Epithelial cell of proximal tubule (primary cell): ENCODE measurements around the gene UBC. TPM values are rescaled to one million over a fixed set of nuclear protein-coding genes. Genes with fewer than 3 reads are reported as not detected.
"Not testable (repeated sequence)": the region's sequence is repeated elsewhere in the genome, so short reads cannot be mapped to it uniquely, and the experiment has no call there.

ENCODE experiments used
- DNase-seq: peaks from one replicate; pipeline ENCODE4 v3.0.0-alpha.2; 2011; ENCODE audit warnings: low read depth
- H3K4me3 ChIP-seq: 2 replicates; pipeline ENCODE4 v1.5.1; 2011; ENCODE audit warnings: low read depth, mild to moderate bottlenecking, low read length
- CTCF ChIP-seq: conservative IDR thresholded peaks from 2 replicates; pipeline ENCODE4 v1.5.1; 2012; ENCODE audit warnings: low read depth, mild to moderate bottlenecking, low read length
- total RNA-seq: library from RNA; depleted of rRNA; stranded (reverse); fragments of >200 nt; gene quantifications from 2 replicates; pipeline ENCODE4 v1.2.3, GENCODE V29; 2015

Gene UBC
- total RNA-seq, 1 donor from 2014 or later = 827 TPM

- no peak for TF ChIP-seq CTCF
- DNase-seq = no peak
- H3K4me3 ChIP-seq = peak overlapping the region; percentile 40
Measured at GRCh38 chr12:124917841-124918621, 3.6 kb upstream of the UBC start.

- peak overlapping the region; percentile 40 for H3K4me3 ChIP-seq
- TF ChIP-seq CTCF = no peak
- peak; percentile 99 for DNase-seq
Measured at GRCh38 chr12:124917135-124917840, 2.8 kb upstream of the UBC start.

- H3K4me3 ChIP-seq = peak overlapping the region; percentile 89
- DNase-seq = peak; percentile 85
- TF ChIP-seq CTCF = no peak
Measured at GRCh38 chr12:124916374-124917134, 2.1 kb upstream of the UBC start.

- peak overlapping the region; percentile 89 for H3K4me3 ChIP-seq
- TF ChIP-seq CTCF = no peak
- DNase-seq = no peak
Measured at GRCh38 chr12:124915239-124916236, 1.1 kb upstream of the UBC start.

GRCh38 chr12:124913474-124914391 is 717 bp downstream of the UBC start:
- DNase-seq = no peak
- peak; percentile 49 for TF ChIP-seq CTCF
- H3K4me3 ChIP-seq = peak overlapping the region; percentile 89

- DNase-seq = not testable (repeated sequence)
- H3K4me3 ChIP-seq = peak overlapping the region; percentile 89
Measured at GRCh38 chr12:124912529-124913287, 1.7 kb downstream of the UBC start.

- H3K4me3 ChIP-seq = peak overlapping the region; percentile 60
- DNase-seq = not testable (repeated sequence)
Measured at GRCh38 chr12:124911521-124911920, 2.9 kb downstream of the UBC start.
